B cell (primary cell): ENCODE results near the gene MMAB. TPM values are rescaled to one million over a fixed set of nuclear protein-coding genes. Genes with fewer than 3 reads are reported as not detected.

Experiments used
- ATAC-seq: fragments of 200-7000 bp; cut with Tn5 transposase; one replicate; pipeline ENCODE4 v1.10.0; 2021; ENCODE audit warnings: low read depth, mild to moderate bottlenecking, moderate number of reproducible peaks, moderate library complexity
- CTCF ChIA-PET: fragments of 350-600 bp; sonication (Branson Sonifier 250); formaldehyde crosslinking; loops from one replicate; lab custom pipeline; 2021; ENCODE audit warnings: antibody characterized with exemption, inconsistent platforms; lab: Charles Lee
- POLR2A ChIA-PET: fragments of 350-600 bp; sonication (Branson Sonifier 250); formaldehyde crosslinking; loops from one replicate; lab custom pipeline; 2021; ENCODE audit warnings: antibody characterized with exemption; lab: Charles Lee
- DNase-seq: peaks from one replicate; pipeline ENCODE4 v3.0.0; 2013
- H2AFZ ChIP-seq: 2 replicates; pipeline ENCODE4 v1.6.1; 2012; ENCODE audit warnings: mild to moderate bottlenecking, low read depth, low read length; ENCODE audit not compliant: insufficient read depth, poor library complexity, severe bottlenecking
- H3K27ac ChIP-seq, 2 donors: 1 replicate in 1 of 2; 2 replicates in 1 of 2; pipeline ENCODE4 v1.5.1; 2012 to 2013; ENCODE audit warnings: low read length in 2 of 2, mild to moderate bottlenecking in 2 of 2, moderate library complexity in 1 of 2
- H3K27me3 ChIP-seq, 4 experiments: fragments of 200-600 bp in 1 of 4; sonication (generic) in 1 of 4; replicated peaks in 1 of 4; 1 replicate in 2 of 4; 2 replicates in 2 of 4; pipeline versions ENCODE4 v1.6.1 to v1.7.0; 2013 to 2016; ENCODE audit warnings: low read length in 3 of 4, mild to moderate bottlenecking in 2 of 4, mixed read lengths in 1 of 4, moderate library complexity in 1 of 4; ENCODE audit not compliant: insufficient read depth in 4 of 4, control insufficient read depth in 3 of 4; ENCODE audit errors: control extremely low read depth in 1 of 4
- H3K36me3 ChIP-seq, 2 experiments: replicated peaks in 1 of 2; 1 replicate in 1 of 2; 2 replicates in 1 of 2; pipeline versions ENCODE4 v1.6.1 to v1.7.1; 2013; ENCODE audit warnings: low read length in 1 of 2; ENCODE audit not compliant: insufficient read depth in 2 of 2, control insufficient read depth in 1 of 2; ENCODE audit errors: control extremely low read depth in 1 of 2, extremely low read depth in 1 of 2
- H3K4me1 ChIP-seq, 2 donors: fragments of 200-600 bp in 1 of 2; sonication (generic) in 1 of 2; 1 replicate in 1 of 2; 2 replicates in 1 of 2; pipeline versions ENCODE4 v1.5.1 to v1.6.1; 2013 to 2017; ENCODE audit warnings: low read length in 2 of 2; ENCODE audit not compliant: control insufficient read depth in 2 of 2, insufficient read depth in 2 of 2
- H3K4me2 ChIP-seq: replicated peaks from 2 replicates; pipeline ENCODE3; 2012; ENCODE audit warnings: mild to moderate bottlenecking, low read depth, low read length; ENCODE audit not compliant: poor library complexity, severe bottlenecking
- H3K4me3 ChIP-seq, 5 experiments: fragments of 200-600 bp in 1 of 5; sonication (generic) in 1 of 5; 1 replicate in 3 of 5; 2 replicates in 2 of 5; pipeline versions ENCODE4 v1.5.1 to v1.7.0; 2011 to 2016; ENCODE audit warnings: low read length in 4 of 5, mild to moderate bottlenecking in 4 of 5, low read depth in 2 of 5, control low read depth in 1 of 5, moderate library complexity in 1 of 5; ENCODE audit not compliant: insufficient read depth in 1 of 5; ENCODE audit errors: control extremely low read depth in 1 of 5, extremely low read depth in 1 of 5
- H3K79me2 ChIP-seq: fragments of 200-600 bp; sonication (generic); one replicate; pipeline ENCODE4 v1.6.0; 2016; ENCODE audit warnings: low read length; ENCODE audit not compliant: control insufficient read depth, insufficient read depth
- H3K9ac ChIP-seq: fragments of 200-600 bp; sonication (generic); 2 replicates; pipeline ENCODE4 v1.6.1; 2017; ENCODE audit warnings: mild to moderate bottlenecking, low read length, moderate library complexity
- H3K9me3 ChIP-seq, 3 donors: one replicate each; pipeline versions ENCODE4 v1.6.1 to v1.7.1; 2013; ENCODE audit warnings: low read length in 2 of 3; ENCODE audit not compliant: control insufficient read depth in 2 of 3, insufficient read depth in 1 of 3; ENCODE audit errors: control extremely low read depth in 1 of 3
- H4K20me1 ChIP-seq: 2 replicates; pipeline ENCODE4 v1.6.0; 2012; ENCODE audit warnings: mild to moderate bottlenecking, low read length; ENCODE audit not compliant: insufficient read depth, control insufficient read depth, poor library complexity, severe bottlenecking
- H3K27ac Mint-ChIP-seq: one replicate; pipeline ENCODE4 v1.8.0; 2021; ENCODE audit warnings: mixed read lengths
- H3K27me3 Mint-ChIP-seq: one replicate; pipeline ENCODE4 v1.8.0; 2021; ENCODE audit warnings: mixed read lengths
- H3K4me1 Mint-ChIP-seq: one replicate; pipeline ENCODE4 v1.8.0; 2021; ENCODE audit warnings: mixed read lengths
- H3K4me3 Mint-ChIP-seq: one replicate; pipeline ENCODE4 v1.8.0; 2021; ENCODE audit warnings: mixed read lengths
- H3K9me3 Mint-ChIP-seq: one replicate; pipeline ENCODE4 v1.8.0; 2022; ENCODE audit warnings: mixed read lengths; ENCODE audit not compliant: insufficient read depth
- EZH2 ChIP-seq: IDR thresholded peaks from 2 replicates; pipeline ENCODE4 v1.6.1; 2012; ENCODE audit warnings: borderline replicate concordance, low read depth, mild to moderate bottlenecking, moderate library complexity, low read length; ENCODE audit not compliant: insufficient read depth, poor library complexity, severe bottlenecking
- WGBS: methylation state at CpG from one replicate; pipeline ENCODE4 v1.1.5; 2013; ENCODE audit warnings: missing lambda C conversion rate; ENCODE audit not compliant: insufficient coverage; 5-methylcytosine and 5-hydroxymethylcytosine counted together
- intact Hi-C: fragments of 100-400 bp; cut with micrococcal nuclease; formaldehyde crosslinking; loops from one replicate; pipeline ENCODE4 v1.10.0; 2022
- polyA plus RNA-seq: library from polyadenylated mRNA; depleted of rRNA; stranded (reverse); fragments of >200 nt; gene quantifications from 2 replicates; pipeline ENCODE4 v1.2.3, GENCODE V29; 2012
- total RNA-seq, 2 donors: library from RNA; stranded (reverse); fragments of 120-200 nt in 1 of 2; gene quantifications; 1 replicate in 1 of 2; 2 replicates in 1 of 2; pipeline versions ENCODE4 v1.2.3 to v1.2.4, GENCODE V29; 2013 to 2022
- TF ChIP-seq, protein P1 (sequence below): fragments of 200-600 bp; IDR thresholded peaks from one replicate; pipeline ENCODE4 v1.8.0; 2022; ENCODE audit warnings: antibody characterized with exemption, mild to moderate bottlenecking

Gene MMAB
- total and polyA plus RNA-seq, 2 donors (not counting 1 experiment from before 2014, with no cell fraction given): 15.0 to 20.5 TPM

DNA sequence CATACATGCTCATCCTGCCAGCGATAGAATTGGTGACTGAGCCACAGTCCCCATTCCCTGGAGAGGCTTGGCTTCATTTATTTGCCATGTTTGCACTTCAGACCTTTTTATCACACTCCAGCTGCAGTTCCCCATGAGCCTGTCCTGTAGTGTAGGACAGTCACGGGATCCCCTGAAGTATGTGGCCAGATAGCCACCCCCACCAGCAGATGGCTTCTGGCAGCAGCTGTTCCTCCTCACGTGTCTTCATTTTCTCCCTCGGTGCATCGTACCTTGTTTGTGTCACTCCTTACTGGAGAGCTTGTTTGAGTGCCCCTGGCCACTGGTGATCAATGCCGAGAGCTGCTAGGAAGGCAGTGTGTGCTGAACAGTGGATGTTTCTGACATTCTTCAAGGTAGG is 55.7 kb downstream of the MMAB start:
- Histone ChIP-seq H3K4me1 (no peaks in the 10 kb centered on the region), H3K79me2 (no peaks in the 10 kb centered on the region), H3K36me3 (peaks cover 8 to 77% of the 10 kb centered on the region in 2 experiments), H4K20me1 (no peaks in the 10 kb centered on the region), H3K4me2 (no peak overlapping the region), H3K4me3 (no peak overlapping the region), H2AFZ (no peak overlapping the region), H3K9ac (no peak overlapping the region), H3K9me3 (no peaks in the 10 kb centered on the region), H3K27ac (no peak overlapping the region), H3K27me3 (no peaks in the 10 kb centered on the region)
- no peaks in the 10 kb centered on the region for H3K27me3 Mint-ChIP-seq
- no peak for TF ChIP-seq EZH2
- TF ChIP-seq, protein P1, sequence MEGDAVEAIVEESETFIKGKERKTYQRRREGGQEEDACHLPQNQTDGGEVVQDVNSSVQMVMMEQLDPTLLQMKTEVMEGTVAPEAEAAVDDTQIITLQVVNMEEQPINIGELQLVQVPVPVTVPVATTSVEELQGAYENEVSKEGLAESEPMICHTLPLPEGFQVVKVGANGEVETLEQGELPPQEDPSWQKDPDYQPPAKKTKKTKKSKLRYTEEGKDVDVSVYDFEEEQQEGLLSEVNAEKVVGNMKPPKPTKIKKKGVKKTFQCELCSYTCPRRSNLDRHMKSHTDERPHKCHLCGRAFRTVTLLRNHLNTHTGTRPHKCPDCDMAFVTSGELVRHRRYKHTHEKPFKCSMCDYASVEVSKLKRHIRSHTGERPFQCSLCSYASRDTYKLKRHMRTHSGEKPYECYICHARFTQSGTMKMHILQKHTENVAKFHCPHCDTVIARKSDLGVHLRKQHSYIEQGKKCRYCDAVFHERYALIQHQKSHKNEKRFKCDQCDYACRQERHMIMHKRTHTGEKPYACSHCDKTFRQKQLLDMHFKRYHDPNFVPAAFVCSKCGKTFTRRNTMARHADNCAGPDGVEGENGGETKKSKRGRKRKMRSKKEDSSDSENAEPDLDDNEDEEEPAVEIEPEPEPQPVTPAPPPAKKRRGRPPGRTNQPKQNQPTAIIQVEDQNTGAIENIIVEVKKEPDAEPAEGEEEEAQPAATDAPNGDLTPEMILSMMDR: no peak
- no peak for DNase-seq
- H3K27ac Mint-ChIP-seq: no peak overlapping the region
- H3K4me3 Mint-ChIP-seq: no peak overlapping the region
- no peaks in the 10 kb centered on the region for H3K9me3 Mint-ChIP-seq
- CTCF ChIA-PET: interaction anchor here (0.8 to 6.8 kb wide), 2 partner anchors 47 to 256 kb away, joined by 3 to 66 read pairs; no protein-coding TSS in a partner anchor
- no peak for ATAC-seq
- intact Hi-C loops: loop anchor here (1.0 kb wide), 1 partner anchor 363 kb away; the partner anchor contains the start of gene GLTP
- no peaks in the 10 kb centered on the region for H3K4me1 Mint-ChIP-seq
- WGBS: 89% methylated on average over 5 of the region's 6 CpGs
- POLR2A ChIA-PET: no interaction called here

DNA sequence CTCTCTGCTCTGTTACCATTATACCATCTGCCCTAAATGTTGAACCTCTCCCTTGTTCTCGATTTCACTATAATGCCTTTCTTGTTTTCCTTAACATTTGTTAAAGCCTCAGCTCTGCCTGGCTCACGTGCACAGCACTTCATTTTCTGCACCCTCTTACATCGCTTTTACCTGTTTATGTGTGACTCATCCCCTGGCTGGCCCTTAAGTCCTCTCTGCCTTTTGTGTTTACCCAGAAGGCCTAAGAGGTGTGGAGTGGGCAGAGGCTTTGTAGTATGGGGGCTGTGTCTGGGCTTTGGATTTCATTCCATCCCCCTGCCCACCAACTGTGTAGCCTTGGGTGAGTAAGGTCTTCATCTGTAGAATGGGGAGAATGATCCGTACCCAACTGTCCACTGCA is 59.3 kb downstream of the MMAB start:
- no peak overlapping the region for H2AFZ ChIP-seq
- ChIA-PET CTCF (no interaction called here), POLR2A (no interaction called here)
- H3K4me1 ChIP-seq: no peaks in the 10 kb centered on the region
- H3K9me3 ChIP-seq: no peaks in the 10 kb centered on the region
- ATAC-seq (no peak), DNase-seq (no peak)
- TF ChIP-seq EZH2: no peak
- TF ChIP-seq, protein P1: no peak
- no peaks in the 10 kb centered on the region for H4K20me1 ChIP-seq
- H3K4me2 ChIP-seq: no peak overlapping the region
- H3K9ac ChIP-seq: no peak overlapping the region
- 94% methylated on average over 3 of the region's 4 CpGs for WGBS
- H3K27ac ChIP-seq: no peak overlapping the region
- peaks cover 16 to 75% of the 10 kb centered on the region in 2 experiments for H3K36me3 ChIP-seq
- Mint-ChIP-seq H3K4me1 (no peaks in the 10 kb centered on the region), H3K27me3 (no peaks in the 10 kb centered on the region), H3K27ac (no peak overlapping the region), H3K9me3 (no peaks in the 10 kb centered on the region), H3K4me3 (no peak overlapping the region)
- intact Hi-C loops: no loop called here
- H3K27me3 ChIP-seq: no peaks in the 10 kb centered on the region
- no peak overlapping the region for H3K4me3 ChIP-seq
- H3K79me2 ChIP-seq: no peaks in the 10 kb centered on the region
